GM19455 (cell line): ENCODE data around the gene HAUS2.

ENCODE experiments used
- ATAC-seq: cut with Tn5 transposase; IDR thresholded peaks from one replicate; pipeline ENCODE4 v1.9.1; 2021; ENCODE audit not compliant: unreplicated experiment

Gene HAUS2

GRCh38 chr15:42605796-42606195, 57.2 kb downstream of the HAUS2 start:
- ATAC-seq = no peak

- no peak for ATAC-seq
Observed at GRCh38 chr15:42608110-42608531, 59.5 kb downstream of the HAUS2 start.

GRCh38 chr15:42608752-42609488, 60.3 kb downstream of the HAUS2 start:
- ATAC-seq = no peak

- no peak for ATAC-seq
Observed at GRCh38 chr15:42611532-42611931, 62.9 kb downstream of the HAUS2 start.

GRCh38 chr15:42612367-42612912, 63.8 kb downstream of the HAUS2 start:
- ATAC-seq = no peak

GRCh38 chr15:42616107-42616506, 67.5 kb downstream of the HAUS2 start:
- no peak for ATAC-seq
